ENCODE results near the gene TIAM2.
"Not testable (repeated sequence)": the region's sequence is repeated elsewhere in the genome, so short reads cannot be mapped to it uniquely, and the experiment has no call there.

Gene TIAM2

DNA sequence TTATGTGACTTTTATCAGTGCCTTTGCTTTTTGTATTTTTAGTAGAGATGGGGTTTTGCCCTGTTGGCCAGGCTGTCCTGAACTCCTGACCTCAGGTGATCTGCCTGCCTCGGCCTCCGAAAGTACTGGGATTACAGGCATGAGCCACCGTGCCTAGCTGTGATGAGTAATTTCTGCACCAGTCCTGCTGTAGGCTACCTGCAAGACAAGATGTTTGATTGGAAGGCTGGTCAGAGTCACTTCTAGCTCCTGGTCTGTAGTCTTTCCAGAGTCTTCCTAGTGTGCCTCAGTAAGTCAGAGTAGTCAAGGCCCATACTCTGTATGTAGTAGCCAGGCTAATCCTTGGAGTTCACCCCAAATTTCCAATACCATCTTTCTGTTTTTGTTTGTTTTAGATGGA lies 8.9 kb downstream of the TIAM2 start:
- H3K27ac Mint-ChIP-seq = no peak overlapping the region

DNA sequence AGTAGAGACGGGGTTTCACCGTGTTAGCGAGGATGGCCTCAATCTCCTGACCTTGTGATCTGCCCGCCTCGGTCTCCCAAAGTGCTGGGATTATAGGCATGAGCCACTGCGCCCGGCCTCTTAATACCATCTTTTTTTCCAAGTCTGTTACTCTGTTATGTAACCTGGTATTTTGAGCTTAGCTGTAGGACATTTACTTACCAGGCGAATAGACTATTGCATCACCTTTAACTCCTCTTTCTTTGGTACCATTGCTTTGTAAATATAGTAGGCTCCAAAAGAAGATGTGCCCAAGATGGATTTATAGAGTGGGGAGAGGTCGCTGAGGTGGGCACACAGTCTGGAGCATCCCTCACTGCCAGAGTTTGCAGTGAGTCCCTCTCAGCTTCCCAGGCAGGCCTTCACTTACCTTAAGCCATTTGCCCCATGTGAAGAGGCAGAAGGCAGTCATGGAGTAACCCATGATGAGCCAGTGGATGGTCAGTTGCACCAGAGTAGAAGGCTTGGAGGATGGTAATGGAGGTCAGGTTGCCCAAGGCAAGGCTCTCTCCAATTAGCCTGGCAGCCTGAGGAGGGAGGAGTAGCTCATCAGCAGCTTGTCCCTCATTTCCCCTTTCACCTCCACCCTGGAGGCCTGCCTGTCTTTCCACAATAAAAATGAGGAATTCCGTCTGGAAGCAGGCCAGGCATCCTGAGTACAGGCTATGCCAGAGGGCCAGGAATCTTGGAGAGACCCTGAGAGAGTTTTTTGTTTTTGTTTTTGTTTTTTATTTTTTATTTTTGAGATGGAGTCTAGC lies 9.7 kb downstream of the TIAM2 start:
- DNase-seq (ENCODE audit: low spot score in 2 of 2) = no peak
- no peaks in the 10 kb centered on the region for H3K9me3 Mint-ChIP-seq
- ATAC-seq = no peak
- H3K27ac Mint-ChIP-seq = no peak overlapping the region
- no peaks in the 10 kb centered on the region for H3K4me1 Mint-ChIP-seq
- no peaks in the 10 kb centered on the region for H3K36me3 Mint-ChIP-seq
- no peak overlapping the region for H3K4me3 Mint-ChIP-seq

More for the DNA sequence above, 8.9 kb downstream of the TIAM2 start:
- no peaks in the 10 kb centered on the region for H3K4me1 Mint-ChIP-seq
- no peaks in the 10 kb centered on the region for H3K9me3 Mint-ChIP-seq
- no peak overlapping the region for H3K4me3 Mint-ChIP-seq
- ATAC-seq (peak; percentile 34), DNase-seq (ENCODE audit: low spot score in 2 of 2) (no peak)
- no peaks in the 10 kb centered on the region for H3K36me3 Mint-ChIP-seq

DNA sequence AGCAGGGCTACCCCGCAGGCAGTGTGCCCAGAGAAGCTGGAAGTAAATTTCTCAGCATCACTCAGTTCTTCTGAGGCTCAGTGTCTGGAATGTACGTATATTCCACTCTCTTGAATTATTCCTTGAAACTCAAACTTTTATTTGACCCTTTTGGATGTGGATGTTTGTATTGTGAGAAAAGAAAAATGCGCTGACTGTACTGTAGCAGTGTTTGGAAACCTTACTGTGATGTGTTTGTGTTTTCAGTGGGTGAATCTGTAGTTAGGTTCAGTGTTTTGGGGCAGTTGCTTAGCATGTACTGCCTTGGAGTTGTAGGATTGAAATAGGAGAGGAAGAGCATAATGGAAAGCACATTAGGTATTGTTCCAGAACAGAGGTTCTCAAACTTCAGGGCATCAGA lies 13.5 kb downstream of the TIAM2 start:
- ATAC-seq (no peak), DNase-seq (ENCODE audit: low spot score in 2 of 2) (no peak)
- Mint-ChIP-seq H3K36me3 (no peaks in the 10 kb centered on the region), H3K9me3 (no peaks in the 10 kb centered on the region), H3K27ac (no peak overlapping the region), H3K4me1 (no peaks in the 10 kb centered on the region), H3K4me3 (no peak overlapping the region)

DNA sequence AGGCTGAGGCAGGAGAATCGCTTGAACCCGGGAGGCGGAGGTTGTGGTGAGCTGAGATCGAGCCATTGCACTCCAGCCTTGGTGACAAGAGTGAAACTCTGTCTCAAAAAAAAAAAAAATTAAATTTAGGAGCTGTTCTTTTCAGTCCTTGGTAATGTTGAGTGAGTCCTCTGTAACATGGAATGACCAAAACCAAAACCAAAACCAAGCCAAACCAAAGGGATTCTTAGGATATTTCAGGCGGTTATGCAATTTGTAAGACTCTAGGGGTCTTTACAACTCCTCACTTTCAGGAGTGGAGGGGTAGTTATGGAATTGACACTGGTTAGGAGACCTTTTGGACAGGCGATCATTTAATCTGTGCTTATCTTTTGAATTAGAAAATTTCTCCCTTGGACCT lies 15.8 kb downstream of the TIAM2 start:
- ATAC-seq = no peak
- Mint-ChIP-seq H3K9me3 (no peaks in the 10 kb centered on the region), H3K4me1 (no peaks in the 10 kb centered on the region), H3K4me3 (no peak overlapping the region), H3K36me3 (no peaks in the 10 kb centered on the region), H3K27ac (no peak overlapping the region)
- no peak for DNase-seq (ENCODE audit: low spot score in 2 of 2)

DNA sequence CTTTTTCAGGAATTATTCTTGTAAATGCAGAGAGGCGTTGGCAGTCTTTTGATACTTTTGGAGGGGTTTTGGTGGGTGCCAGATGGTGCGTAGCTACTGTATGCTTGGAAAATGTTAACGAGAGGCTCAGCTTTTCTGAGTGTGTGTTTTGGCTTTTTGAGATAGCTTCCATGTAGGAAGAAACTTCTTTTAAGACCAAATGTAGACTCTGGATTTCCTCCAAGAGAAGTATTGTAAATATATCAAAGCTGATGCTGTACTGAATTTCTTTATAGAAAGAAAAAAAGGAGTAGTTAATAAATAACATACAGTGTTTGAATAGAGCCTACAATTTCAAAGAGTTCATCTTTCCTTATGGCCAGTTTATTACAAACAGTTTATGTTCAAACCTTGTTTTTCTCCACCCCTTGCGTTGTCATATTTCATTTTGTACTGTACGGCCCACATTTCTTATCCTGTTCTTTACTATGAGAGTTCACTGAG lies 16.7 kb downstream of the TIAM2 start:
- no peaks in the 10 kb centered on the region for H3K36me3 Mint-ChIP-seq
- H3K4me3 Mint-ChIP-seq = no peak overlapping the region
- H3K9me3 Mint-ChIP-seq = no peaks in the 10 kb centered on the region
- no peaks in the 10 kb centered on the region for H3K4me1 Mint-ChIP-seq
- DNase-seq (ENCODE audit: low spot score in 2 of 2) (no peak), ATAC-seq (no peak)
- no peak overlapping the region for H3K27ac Mint-ChIP-seq

DNA sequence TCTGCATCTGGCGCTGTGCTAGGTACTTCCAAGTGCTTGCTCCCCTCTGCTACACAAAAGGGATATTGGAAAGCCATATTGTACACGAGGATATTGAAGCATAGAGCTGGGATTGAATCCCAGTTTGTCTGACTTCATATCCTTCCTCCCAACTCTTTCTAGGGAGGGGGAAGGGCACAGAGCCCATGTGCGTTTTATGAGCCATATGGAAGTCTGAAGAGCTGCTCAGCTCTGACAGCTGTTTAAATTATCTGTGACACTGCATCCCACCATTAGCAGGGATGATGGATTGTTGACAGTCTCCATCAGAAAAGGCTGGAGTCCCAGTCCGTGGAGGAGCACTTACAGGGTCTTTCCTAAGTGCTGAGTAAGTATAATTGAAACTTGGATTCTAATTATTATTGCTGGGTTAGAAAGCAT lies 18.4 kb downstream of the TIAM2 start:
- ATAC-seq (no peak), DNase-seq (ENCODE audit: low spot score in 2 of 2) (no peak)
- Mint-ChIP-seq H3K36me3 (no peaks in the 10 kb centered on the region), H3K27ac (no peak overlapping the region), H3K9me3 (no peaks in the 10 kb centered on the region), H3K4me3 (no peak overlapping the region), H3K4me1 (no peaks in the 10 kb centered on the region)

DNA sequence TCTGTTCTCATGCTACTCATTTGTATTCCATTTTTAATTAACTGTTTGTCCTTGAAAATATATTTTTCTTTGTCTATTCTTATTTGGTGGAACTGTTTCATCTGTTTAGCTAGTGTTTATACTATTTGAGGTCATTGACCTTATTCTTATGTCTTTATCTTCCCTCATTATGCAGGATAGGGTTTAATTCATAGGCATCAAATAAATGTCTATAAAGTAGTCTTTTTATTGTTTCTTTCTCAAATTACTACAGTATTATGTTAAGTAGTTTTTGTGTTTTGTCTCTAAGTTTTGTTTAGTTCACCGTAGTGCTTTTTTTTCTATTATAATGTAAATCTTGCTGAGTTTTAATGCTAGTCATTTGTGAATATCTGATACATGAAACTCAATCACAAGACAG lies 19.0 kb downstream of the TIAM2 start:
- ATAC-seq (no peak), DNase-seq (ENCODE audit: low spot score in 2 of 2) (no peak)
- Mint-ChIP-seq H3K4me3 (no peak overlapping the region), H3K36me3 (no peaks in the 10 kb centered on the region), H3K4me1 (no peaks in the 10 kb centered on the region), H3K27ac (no peak overlapping the region), H3K9me3 (no peaks in the 10 kb centered on the region)

DNA sequence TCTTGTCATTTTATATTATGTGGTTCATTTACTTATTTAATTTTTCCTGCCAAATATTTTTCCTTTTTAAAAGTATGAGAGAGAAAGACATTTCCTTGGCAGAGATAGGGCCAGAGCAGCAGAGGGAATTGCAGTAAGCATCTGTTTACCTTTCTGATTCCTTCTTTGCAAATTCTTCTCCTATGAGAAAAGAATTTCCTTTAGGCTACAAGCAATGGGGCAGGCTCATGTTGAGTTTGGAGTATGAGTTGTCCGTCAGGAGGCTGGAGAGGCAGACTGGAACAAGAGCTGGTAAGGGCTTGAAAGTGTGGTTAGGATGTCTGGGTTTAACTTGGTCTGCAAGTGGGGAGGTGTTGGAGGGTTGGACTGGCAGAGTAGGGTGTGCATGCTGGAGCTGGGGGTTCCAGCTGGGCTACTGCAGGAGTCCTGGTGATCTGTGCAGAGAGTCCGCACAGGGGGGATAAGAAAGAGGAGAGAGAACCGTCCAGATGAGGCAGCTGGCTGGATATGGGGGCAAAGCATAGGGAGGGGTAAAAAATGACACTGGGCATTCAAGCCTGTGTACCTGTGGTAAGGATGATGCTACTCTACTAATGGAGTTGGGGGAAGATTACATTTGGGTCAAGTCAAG lies 19.7 kb downstream of the TIAM2 start:
- DNase-seq (ENCODE audit: low spot score in 2 of 2) (no peak), ATAC-seq (no peak)
- Mint-ChIP-seq H3K36me3 (no peaks in the 10 kb centered on the region), H3K4me1 (no peaks in the 10 kb centered on the region), H3K9me3 (no peaks in the 10 kb centered on the region), H3K4me3 (no peak overlapping the region), H3K27ac (no peak overlapping the region)

DNA sequence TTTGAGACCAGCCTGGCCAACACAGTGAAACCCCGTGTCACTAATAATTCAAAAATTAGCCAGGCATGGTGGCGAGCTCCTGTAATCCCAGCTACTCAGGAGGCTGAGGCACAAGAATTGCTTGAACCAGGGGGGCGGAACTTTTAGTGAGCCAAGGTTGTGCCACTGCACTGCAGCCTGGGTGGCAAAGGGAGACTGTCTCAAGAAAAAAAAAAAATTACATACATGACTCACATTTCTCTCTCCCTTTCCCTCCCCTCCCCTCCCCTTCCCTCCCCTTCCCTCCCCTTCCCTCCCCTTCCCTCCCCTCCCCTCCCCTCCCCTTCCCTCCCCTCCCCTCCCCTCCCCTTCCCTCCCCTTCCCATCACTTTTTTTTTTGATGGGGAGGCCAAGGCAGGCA lies 23.3 kb downstream of the TIAM2 start:
- H3K9me3 Mint-ChIP-seq; H3K4me1 Mint-ChIP-seq; H3K36me3 Mint-ChIP-seq; H3K27ac Mint-ChIP-seq; DNase-seq (ENCODE audit: low spot score in 2 of 2); H3K4me3 Mint-ChIP-seq; ATAC-seq: not testable (repeated sequence)

DNA sequence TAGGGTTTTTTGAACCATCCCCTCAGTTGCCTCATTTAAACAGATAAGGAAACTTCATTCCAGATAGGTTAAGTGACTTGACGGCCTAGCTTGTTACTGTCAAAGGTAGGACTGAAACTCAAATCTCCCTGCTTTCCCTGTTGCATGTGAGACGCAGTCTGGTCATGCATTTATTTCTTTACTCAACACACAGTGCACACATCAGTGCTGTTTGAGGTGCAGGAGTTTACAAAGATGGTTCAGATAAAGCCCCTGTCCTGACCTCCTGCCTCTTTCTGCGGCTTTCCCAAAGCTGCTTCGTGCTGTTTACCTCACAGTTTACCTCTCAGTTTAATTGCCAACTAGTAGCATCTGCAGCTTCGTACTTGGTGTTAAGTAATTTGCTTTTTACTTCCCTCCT lies 26.6 kb downstream of the TIAM2 start:
- Mint-ChIP-seq H3K4me3 (no peak overlapping the region), H3K27ac (no peak overlapping the region), H3K9me3 (no peaks in the 10 kb centered on the region), H3K4me1 (no peaks in the 10 kb centered on the region), H3K36me3 (no peaks in the 10 kb centered on the region)
- ATAC-seq = no peak
- DNase-seq (ENCODE audit: low spot score in 2 of 2) = no peak

DNA sequence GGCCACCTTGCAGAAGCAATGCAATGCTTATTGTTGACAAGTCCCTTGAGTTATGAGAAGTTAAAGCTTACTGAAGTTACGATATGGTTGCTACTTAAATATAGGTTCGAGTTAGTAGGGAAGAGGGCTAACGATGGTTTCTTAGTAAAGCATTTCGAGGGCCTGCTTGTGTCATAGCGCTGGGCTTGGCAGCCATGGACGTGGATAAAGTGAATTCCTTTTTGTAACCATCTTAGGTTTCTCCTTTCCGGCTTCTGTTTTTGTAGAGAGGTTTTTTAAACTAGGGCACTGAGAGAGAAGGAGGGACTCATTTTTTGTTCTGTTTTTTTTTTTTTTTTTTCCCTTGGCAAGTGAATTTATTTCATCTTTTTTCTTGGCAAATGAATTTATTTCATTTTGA lies 27.6 kb downstream of the TIAM2 start:
- Mint-ChIP-seq H3K4me3 (no peak overlapping the region), H3K36me3 (no peaks in the 10 kb centered on the region), H3K27ac (no peak overlapping the region), H3K4me1 (no peaks in the 10 kb centered on the region), H3K9me3 (no peaks in the 10 kb centered on the region)
- DNase-seq (ENCODE audit: low spot score in 2 of 2) (no peak), ATAC-seq (no peak)

DNA sequence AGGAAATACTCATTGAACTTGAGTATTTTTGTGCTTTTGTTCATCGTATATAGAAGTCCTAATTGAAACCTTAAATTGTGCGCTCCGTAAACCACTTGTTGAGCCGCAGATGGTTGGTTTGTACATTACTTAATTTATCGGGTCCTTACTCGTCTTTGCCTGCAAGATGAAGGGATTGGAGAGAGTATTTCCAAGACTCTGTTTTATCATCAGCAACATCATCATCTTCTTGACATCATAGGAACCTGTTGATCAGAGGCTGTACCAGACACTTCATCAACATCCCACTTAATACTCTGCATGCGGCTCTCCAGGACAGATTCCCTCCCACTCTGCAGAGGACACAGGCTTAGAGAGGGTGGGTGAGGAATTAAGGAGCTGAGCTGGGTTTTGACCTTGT lies 28.6 kb downstream of the TIAM2 start:
- Mint-ChIP-seq H3K9me3 (no peaks in the 10 kb centered on the region), H3K4me3 (no peak overlapping the region), H3K36me3 (no peaks in the 10 kb centered on the region), H3K4me1 (no peaks in the 10 kb centered on the region), H3K27ac (no peak overlapping the region)
- DNase-seq (ENCODE audit: low spot score in 2 of 2) = no peak
- ATAC-seq = no peak

DNA sequence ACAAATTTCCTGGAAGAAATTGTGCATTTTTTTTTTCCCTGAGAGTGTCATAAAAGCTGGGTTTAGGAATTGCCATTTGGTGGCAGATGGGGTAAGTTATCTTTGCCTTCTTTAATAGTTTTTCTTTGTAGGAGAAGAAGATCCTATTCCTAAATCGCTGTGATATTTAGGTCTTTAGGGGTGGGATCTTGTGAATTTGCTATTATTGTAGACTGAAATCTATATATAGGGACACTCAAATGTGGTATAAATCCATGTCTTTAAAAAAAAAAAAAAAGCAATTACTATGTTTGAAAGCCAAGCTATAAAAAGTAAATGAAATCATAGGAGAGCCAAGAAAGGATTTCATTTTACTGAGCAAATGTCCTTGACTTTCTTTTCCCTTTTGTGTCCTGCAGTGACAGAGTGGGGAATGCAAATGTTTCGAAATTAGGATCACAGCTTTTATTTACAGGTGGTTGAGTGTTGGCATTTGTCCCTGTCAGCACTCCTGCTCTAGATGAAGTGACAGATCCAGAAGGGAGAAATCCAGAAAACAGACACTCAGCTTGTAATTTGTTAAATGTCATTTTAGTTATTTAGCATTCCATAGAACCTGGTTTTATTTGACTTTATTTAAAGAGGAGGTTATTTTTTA lies 29.4 kb downstream of the TIAM2 start:
- ATAC-seq (no peak), DNase-seq (ENCODE audit: low spot score in 2 of 2) (no peak)
- Mint-ChIP-seq H3K4me1 (no peaks in the 10 kb centered on the region), H3K36me3 (no peaks in the 10 kb centered on the region), H3K9me3 (no peaks in the 10 kb centered on the region), H3K4me3 (no peak overlapping the region), H3K27ac (no peak overlapping the region)

DNA sequence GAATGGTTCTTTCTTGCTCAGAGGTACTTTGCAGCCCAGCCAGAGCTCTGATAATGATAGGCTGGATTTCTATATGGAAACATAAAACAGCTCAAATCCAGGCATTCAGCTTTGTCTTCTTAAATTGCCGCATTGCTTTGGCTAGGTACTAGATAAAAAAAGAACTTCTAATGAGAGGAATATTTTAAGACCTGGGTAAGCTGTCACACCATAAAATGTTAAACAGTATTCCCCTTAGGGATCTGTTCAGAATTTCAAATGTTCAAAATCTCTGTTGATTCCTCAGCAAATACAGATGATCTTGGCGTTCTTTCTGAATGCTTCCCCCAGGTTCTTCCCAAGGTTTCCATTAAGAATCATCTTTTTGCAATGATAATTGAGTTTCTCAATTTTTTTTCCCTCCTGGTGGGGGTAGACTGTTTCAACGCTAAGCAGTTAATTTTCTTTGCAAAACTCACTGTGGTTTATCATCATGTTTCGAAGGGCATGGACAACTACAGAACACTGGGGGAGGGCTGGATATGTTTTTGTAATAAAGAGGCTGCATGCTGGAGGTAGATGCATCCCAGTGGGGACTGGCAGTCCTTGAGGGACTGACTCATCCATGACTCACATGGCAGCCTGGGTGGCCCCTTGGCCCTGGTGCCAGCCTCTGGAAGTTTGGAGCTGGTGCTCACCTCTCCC lies 31.0 kb downstream of the TIAM2 start:
- no peak overlapping the region for H3K4me3 Mint-ChIP-seq
- no peak for DNase-seq (ENCODE audit: low spot score in 2 of 2)

DNA sequence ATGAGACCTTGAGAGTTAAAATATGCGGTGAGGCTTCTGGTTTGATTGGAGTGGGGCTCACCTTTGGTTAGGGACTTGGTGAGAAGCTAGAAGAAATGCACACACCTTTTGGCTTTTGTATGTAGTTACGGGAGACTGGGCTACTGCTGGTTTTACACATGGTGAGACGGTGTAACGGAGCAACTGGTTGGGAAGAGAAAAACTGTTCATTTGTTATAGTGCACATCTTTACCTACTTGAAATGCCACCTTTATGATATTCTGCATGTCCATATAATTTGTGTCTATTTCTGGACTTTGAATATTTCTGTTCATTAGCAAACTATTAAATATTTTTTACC lies 31.6 kb downstream of the TIAM2 start:
- Mint-ChIP-seq H3K4me3 (no peak overlapping the region), H3K36me3 (no peaks in the 10 kb centered on the region), H3K4me1 (no peaks in the 10 kb centered on the region), H3K9me3 (no peaks in the 10 kb centered on the region), H3K27ac (no peak overlapping the region)
- DNase-seq (ENCODE audit: low spot score in 2 of 2) (no peak), ATAC-seq (no peak)

More for the DNA sequence above, 31.0 kb downstream of the TIAM2 start:
- no peaks in the 10 kb centered on the region for H3K36me3 Mint-ChIP-seq
- H3K27ac Mint-ChIP-seq = no peak overlapping the region
- no peaks in the 10 kb centered on the region for H3K4me1 Mint-ChIP-seq
- H3K9me3 Mint-ChIP-seq = no peaks in the 10 kb centered on the region
- peak; percentile 56 for ATAC-seq
